IMR-90 (cell line): ENCODE measurements around the gene PFKL. TPM values are rescaled to one million over a fixed set of nuclear protein-coding genes. Genes with fewer than 3 reads are reported as not detected.

Experiments
- ATAC-seq: fragments of 200-7000 bp; cut with Tn5 transposase; 2 replicates; pipeline ENCODE4 v1.9.1; 2020; ENCODE audit warnings: low read depth, mild to moderate bottlenecking, moderate library complexity
- BruUV-seq: library from RNA; stranded (reverse); fragments of 400-500 nt; replicated peaks from 2 replicates; lab custom pipeline; 2021; lab: Mats Ljungman, UMichigan
- CTCF ChIA-PET: fragments of 300-600 bp; formaldehyde crosslinking; extraction: SDS; loops from one replicate; lab custom pipeline; 2021; ENCODE audit warnings: antibody characterized with exemption; lab: Yijun Ruan, JAX
- POLR2A ChIA-PET: fragments of 300-600 bp; sonication (Branson Sonifier 250); formaldehyde crosslinking; loops from one replicate; lab custom pipeline; 2022; ENCODE audit warnings: antibody characterized with exemption; ENCODE audit not compliant: unreplicated experiment; lab: Charles Lee
- DNase-seq: peaks from one replicate; pipeline ENCODE4 v3.0.0; 2013
- H2AFZ ChIP-seq: replicated peaks from 2 replicates; pipeline ENCODE3; 2013; ENCODE audit warnings: low read length, mild to moderate bottlenecking; ENCODE audit not compliant: poor library complexity
- H2AK5ac ChIP-seq: 2 replicates; pipeline ENCODE4 v1.6.1; 2013; ENCODE audit warnings: low read depth, low read length, inconsistent platforms
- H2AK9ac ChIP-seq: replicated peaks from 2 replicates; pipeline ENCODE3; 2013; ENCODE audit warnings: mild to moderate bottlenecking, low read depth, low read length, moderate library complexity; ENCODE audit not compliant: poor library complexity
- H2BK120ac ChIP-seq: 2 replicates; pipeline ENCODE4 v1.6.1; 2013; ENCODE audit warnings: low read depth, low read length, inconsistent platforms
- H2BK15ac ChIP-seq: 3 replicates; pipeline ENCODE4 v1.6.1; 2013; ENCODE audit warnings: low read depth, low read length, inconsistent platforms
- H2BK20ac ChIP-seq: 2 replicates; pipeline ENCODE4 v1.6.1; 2013; ENCODE audit warnings: low read depth, mild to moderate bottlenecking, inconsistent platforms, low read length, moderate library complexity
- H2BK5ac ChIP-seq: 2 replicates; pipeline ENCODE4 v1.6.1; 2013; ENCODE audit warnings: mild to moderate bottlenecking, low read depth, low read length, inconsistent platforms; ENCODE audit not compliant: poor library complexity, severe bottlenecking
- H3K14ac ChIP-seq: replicated peaks from 2 replicates; pipeline ENCODE4 v1.6.1; 2013; ENCODE audit warnings: low read depth, low read length, inconsistent platforms
- H3K18ac ChIP-seq: 2 replicates; pipeline ENCODE4 v1.6.1; 2013; ENCODE audit warnings: low read depth, low read length, control low read depth
- H3K23ac ChIP-seq: 2 replicates; pipeline ENCODE4 v1.6.1; 2013; ENCODE audit warnings: low read depth, low read length, inconsistent platforms
- H3K27ac ChIP-seq: 2 replicates; pipeline ENCODE4 v1.5.1; 2013; ENCODE audit warnings: mild to moderate bottlenecking, control low read depth, low read length; ENCODE audit not compliant: insufficient read depth
- H3K27me3 ChIP-seq: 2 replicates; pipeline ENCODE4 v1.6.1; 2013; ENCODE audit warnings: low read length; ENCODE audit not compliant: control insufficient read depth, insufficient read depth
- H3K36me3 ChIP-seq: 2 replicates; pipeline ENCODE4 v1.6.1; 2013; ENCODE audit warnings: low read length, mixed read lengths; ENCODE audit not compliant: control insufficient read depth, insufficient read depth
- H3K4ac ChIP-seq: 2 replicates; pipeline ENCODE4 v1.6.1; 2013; ENCODE audit warnings: low read depth, low read length, inconsistent platforms
- H3K4me1 ChIP-seq: 2 replicates; pipeline ENCODE4 v1.6.1; 2013; ENCODE audit warnings: low read length, mixed read lengths; ENCODE audit not compliant: control insufficient read depth, insufficient read depth
- H3K4me2 ChIP-seq: 2 replicates; pipeline ENCODE4 v1.6.1; 2013; ENCODE audit warnings: low read depth, mild to moderate bottlenecking, control low read depth, low read length, moderate library complexity
- H3K4me3 ChIP-seq: 2 replicates; pipeline ENCODE4 v1.5.1; 2013; ENCODE audit warnings: low read depth, mild to moderate bottlenecking, control low read depth, low read length, moderate library complexity; ENCODE audit not compliant: insufficient read depth
- H3K56ac ChIP-seq: 2 replicates; pipeline ENCODE4 v1.6.1; 2013; ENCODE audit warnings: low read length, inconsistent platforms; ENCODE audit not compliant: insufficient read depth; ENCODE audit errors: extremely low read depth
- H3K79me1 ChIP-seq, 2 experiments: 2 replicates each; pipeline ENCODE4 v1.6.1; 2013; ENCODE audit warnings: low read length in 2 of 2, inconsistent platforms in 1 of 2, low read depth in 1 of 2
- H3K9ac ChIP-seq: 2 replicates; pipeline ENCODE4 v1.6.1; 2013; ENCODE audit warnings: low read depth, low read length, control low read depth
- H3K9me1 ChIP-seq: 2 replicates; pipeline ENCODE4 v1.6.1; 2013; ENCODE audit warnings: low read length, inconsistent platforms; ENCODE audit not compliant: insufficient read depth
- H3K9me3 ChIP-seq: 2 replicates; pipeline ENCODE4 v1.6.1; 2013; ENCODE audit warnings: low read length; ENCODE audit not compliant: control insufficient read depth, insufficient read depth
- H4K20me1 ChIP-seq: 2 replicates; pipeline ENCODE4 v1.6.1; 2013; ENCODE audit warnings: low read length, inconsistent platforms; ENCODE audit not compliant: insufficient read depth
- H4K5ac ChIP-seq: 2 replicates; pipeline ENCODE4 v1.6.1; 2013; ENCODE audit warnings: mild to moderate bottlenecking, low read depth, low read length, control low read depth
- H4K8ac ChIP-seq, 2 experiments: 2 replicates each; pipeline ENCODE4 v1.6.1; 2013; ENCODE audit warnings: low read depth in 2 of 2, low read length in 2 of 2, control low read depth in 1 of 2, inconsistent platforms in 1 of 2
- H4K91ac ChIP-seq: 2 replicates; pipeline ENCODE4 v1.6.1; 2013; ENCODE audit warnings: low read depth, low read length, inconsistent platforms; ENCODE audit not compliant: insufficient read depth
- MAZ ChIP-seq: IDR thresholded peaks from 2 replicates; pipeline ENCODE4 v1.6.1; 2012; ENCODE audit warnings: low read depth, mild to moderate bottlenecking, low read length, improper control_type of control experiment, moderate library complexity, borderline replicate concordance
- WGBS, 2 experiments: methylation state at CpG; one replicate each; pipeline versions ENCODE4 v1.1.5 to v1.1.7; 2013; ENCODE audit warnings: missing lambda C conversion rate in 2 of 2; ENCODE audit not compliant: insufficient read length in 1 of 2; ENCODE audit errors: extremely low coverage in 2 of 2; 5-methylcytosine and 5-hydroxymethylcytosine counted together
- dilution Hi-C: fragments of 300-500 bp; cut with HindIII; formaldehyde crosslinking; loops from one replicate; pipeline ENCODE4 v1.14.3; 2018; ENCODE audit warnings: low sequenced_read_pairs; ENCODE audit not compliant: unreplicated experiment
- in situ Hi-C: fragments of 300-500 bp; cut with MboI; formaldehyde crosslinking; loops from 3 replicates; pipeline ENCODE4 v1.14.3; 2019; ENCODE audit warnings: low sequenced_read_pairs, inconsistent platforms, mixed read lengths
- intact Hi-C: fragments of 100-400 bp; cut with micrococcal nuclease; formaldehyde crosslinking; loops from 2 replicates; pipeline ENCODE4 v1.10.0; 2022
- polyA plus RNA-seq, 3 experiments: library from polyadenylated mRNA; depleted of rRNA; stranded (reverse); fragments of >200 nt; gene quantifications; 2 replicates each; pipeline ENCODE4 v1.2.3, GENCODE V29; 2012; ENCODE audit warnings: low replicate concordance in 1 of 3
- total RNA-seq: library from RNA; depleted of rRNA; stranded (reverse); fragments of >200 nt; gene quantifications from 2 replicates; pipeline ENCODE4 v1.2.3, GENCODE V29; 2012

The PFKL gene
- total and polyA plus RNA-seq, 2 of the 4 experiments (the other 2 are of a cell fraction) = 103 to 126 TPM

- H3K9ac ChIP-seq = no peak overlapping the region
- no peak overlapping the region for H3K14ac ChIP-seq
- intact Hi-C loops = no loop called here
- H2AFZ ChIP-seq = no peak overlapping the region
- no peak overlapping the region for H2AK5ac ChIP-seq
- H3K27me3 ChIP-seq = peaks cover 22% of the 10 kb centered on the region
- dilution Hi-C loops = no loop called here
- no peak overlapping the region for H2AK9ac ChIP-seq
- in situ Hi-C loops = no loop called here
- no TSS peak for BruUV-seq
- no peak overlapping the region for H2BK20ac ChIP-seq
- TF ChIP-seq MAZ = no peak
- no peak overlapping the region for H4K8ac ChIP-seq
- no peak overlapping the region for H2BK120ac ChIP-seq
- H3K56ac ChIP-seq = no peak overlapping the region
- H4K91ac ChIP-seq = no peak overlapping the region
- H3K4ac ChIP-seq = no peak overlapping the region
- no peak overlapping the region for H3K4me2 ChIP-seq
- ATAC-seq = no peak
- no peaks in the 10 kb centered on the region for H3K4me1 ChIP-seq
- WGBS, 2 experiments = 55% methylated on average over 4 of the region's 18 CpGs; no CpG with 5 or more reads in 1 of the 2 experiments
- no peak overlapping the region for H3K23ac ChIP-seq
- no peak overlapping the region for H2BK5ac ChIP-seq
- no peak overlapping the region for H3K4me3 ChIP-seq
- POLR2A ChIA-PET = no interaction called here
- no peak overlapping the region for H4K5ac ChIP-seq
- CTCF ChIA-PET = no interaction called here
- no peak overlapping the region for H3K18ac ChIP-seq
- no peaks in the 10 kb centered on the region for H4K20me1 ChIP-seq
- H3K27ac ChIP-seq = no peak overlapping the region
- no peaks in the 10 kb centered on the region for H3K79me1 ChIP-seq
- no peaks in the 10 kb centered on the region for H3K36me3 ChIP-seq
- peaks cover 8% of the 10 kb centered on the region for H3K9me3 ChIP-seq
- H3K9me1 ChIP-seq = no peaks in the 10 kb centered on the region
- no peak for DNase-seq
- H2BK15ac ChIP-seq = no peak overlapping the region
Measured at GRCh38 chr21:44263221-44263760, 36.6 kb upstream of the PFKL start.
